Kidney (tissue), 14 donors: Measurements from ENCODE around the gene ARHGEF3. TPM values are rescaled to one million over a fixed set of nuclear protein-coding genes. Genes with fewer than 3 reads are reported as not detected.
"Not testable (repeated sequence)": the region's sequence is repeated elsewhere in the genome, so short reads cannot be mapped to it uniquely, and the experiment has no call there.

Source experiments
- DNase-seq, 5 donors: peaks; one replicate each; pipeline ENCODE4 v3.0.0-alpha.2; 2013 to 2020
- FAIRE-seq: peaks from 2 replicates; lab custom pipeline; 2012; peaks lifted over from hg19 to GRCh38; lab: Jason Lieb, UNC
- H3K27ac ChIP-seq, 2 donors: one replicate each; pipeline ENCODE4 v1.7.0; 2013; ENCODE audit warnings: low read depth in 2 of 2, low read length in 2 of 2, inconsistent platforms in 1 of 2
- H3K27me3 ChIP-seq: one replicate; pipeline ENCODE4 v1.7.1; 2013; ENCODE audit warnings: low read length, inconsistent platforms; ENCODE audit not compliant: control insufficient read depth, insufficient read depth
- H3K36me3 ChIP-seq, 3 donors: one replicate each; pipeline versions ENCODE4 v1.7.0 to v1.7.1; 2013; ENCODE audit warnings: low read length in 3 of 3, control low read depth in 1 of 3, inconsistent platforms in 1 of 3; ENCODE audit not compliant: insufficient read depth in 3 of 3, control insufficient read depth in 2 of 3
- H3K4me1 ChIP-seq, 3 donors: one replicate each; pipeline versions ENCODE4 v1.7.0 to v1.7.1; 2013; ENCODE audit warnings: low read length in 3 of 3, inconsistent platforms in 1 of 3, low read depth in 1 of 3; ENCODE audit not compliant: control insufficient read depth in 2 of 3, insufficient read depth in 2 of 3
- H3K4me3 ChIP-seq, 3 donors: one replicate each; pipeline versions ENCODE4 v1.7.0 to v1.8.1; 2013; ENCODE audit warnings: low read length in 3 of 3, control low read depth in 1 of 3, inconsistent platforms in 1 of 3
- H3K9ac ChIP-seq, 3 donors: one replicate each; pipeline versions ENCODE4 v1.7.0 to v1.7.1; 2013; ENCODE audit warnings: low read length in 3 of 3, control low read depth in 1 of 3, inconsistent platforms in 1 of 3
- H3K9me3 ChIP-seq, 3 donors: one replicate each; pipeline versions ENCODE4 v1.7.0 to v1.7.1; 2013; ENCODE audit warnings: low read length in 3 of 3, control low read depth in 1 of 3, inconsistent platforms in 1 of 3; ENCODE audit not compliant: control insufficient read depth in 2 of 3, insufficient read depth in 1 of 3
- intact Hi-C: fragments of 100-400 bp; cut with DNase I; formaldehyde crosslinking; loops from one replicate; pipeline ENCODE4 v1.11.1; 2022
- polyA plus RNA-seq: library from polyadenylated mRNA; stranded (reverse); fragments of 350-450 nt; fragmentation: Illumina TruSeq; extraction: RNeasy Lipid Tissue Mini Kit (QIAGEN cat#74804); gene quantifications from one replicate; pipeline ENCODE4 v1.2.3, GENCODE V29; 2014; ENCODE audit warnings: low read depth, low replicate concordance; ENCODE audit not compliant: insufficient read depth
- total RNA-seq: library from RNA; stranded (reverse); fragmentation: NEBNext Ultra II Directional; extraction: Animal tissue kit (Norgen Biotek cat#: 25700); gene quantifications from one replicate; pipeline ENCODE4 v1.2.1, GENCODE V29; 2021
- TF ChIP-seq, protein P1 (sequence below): IDR thresholded peaks from 3 replicates; pipeline ENCODE4 v1.5.1; 2012; ENCODE audit warnings: mild to moderate bottlenecking, moderate library complexity, borderline replicate concordance; ENCODE audit not compliant: insufficient read depth; ENCODE audit errors: extremely low read depth
- donor health status: control.
- donor health status: control.
- donor health status: control.
- donor health status: control.
- donor health status: control.
- donor health status: DM: yes; HTN: yes; CAD: no.
- donor health status: Normal renal cell carcinoma (clear cell type).

ARHGEF3 gene
- total and polyA plus RNA-seq, 2 donors from 2014 or later: 25.8 to 56.3 TPM

DNA sequence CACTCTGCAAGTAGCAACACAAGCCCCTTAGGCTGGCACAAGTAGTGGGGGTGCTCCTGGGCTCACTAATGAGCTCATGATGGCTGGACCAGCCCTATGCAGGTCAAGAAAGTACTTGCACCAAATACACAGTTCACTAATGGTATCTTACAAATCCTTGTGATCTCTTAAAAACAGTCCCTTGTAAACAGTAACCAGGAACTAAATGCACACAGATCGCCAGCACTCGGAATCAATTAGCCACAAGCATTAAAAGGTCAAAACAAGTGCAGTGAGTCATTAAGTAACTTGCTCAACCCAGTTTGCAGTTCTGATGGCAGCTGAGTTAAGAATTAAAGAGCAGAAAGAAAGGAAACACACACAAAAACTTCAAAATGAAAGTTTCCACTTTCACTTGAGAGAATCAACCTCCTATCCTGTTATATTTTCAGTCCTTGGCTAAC, 43.2 kb downstream of the ARHGEF3 start:
- FAIRE-seq: peak; percentile 94
- Histone ChIP-seq H3K27me3 (no peaks in the 10 kb centered on the region), H3K36me3 (peaks cover 0 to 4% (median 0%) of the 10 kb centered on the region in 3 donors), H3K27ac (peak overlapping the region; percentile 34 to 74), H3K9me3 (no peaks in the 10 kb centered on the region), H3K4me1 (peaks cover 3 to 12% (median 10%) of the 10 kb centered on the region in 3 donors), H3K4me3 (peak overlapping the region in 1 of 3 donors; percentile 24), H3K9ac (no peak overlapping the region)
- DNase-seq: peak in 3 of 5 donors; percentile 69 to 91 (median 89)
- TF ChIP-seq, protein P1, sequence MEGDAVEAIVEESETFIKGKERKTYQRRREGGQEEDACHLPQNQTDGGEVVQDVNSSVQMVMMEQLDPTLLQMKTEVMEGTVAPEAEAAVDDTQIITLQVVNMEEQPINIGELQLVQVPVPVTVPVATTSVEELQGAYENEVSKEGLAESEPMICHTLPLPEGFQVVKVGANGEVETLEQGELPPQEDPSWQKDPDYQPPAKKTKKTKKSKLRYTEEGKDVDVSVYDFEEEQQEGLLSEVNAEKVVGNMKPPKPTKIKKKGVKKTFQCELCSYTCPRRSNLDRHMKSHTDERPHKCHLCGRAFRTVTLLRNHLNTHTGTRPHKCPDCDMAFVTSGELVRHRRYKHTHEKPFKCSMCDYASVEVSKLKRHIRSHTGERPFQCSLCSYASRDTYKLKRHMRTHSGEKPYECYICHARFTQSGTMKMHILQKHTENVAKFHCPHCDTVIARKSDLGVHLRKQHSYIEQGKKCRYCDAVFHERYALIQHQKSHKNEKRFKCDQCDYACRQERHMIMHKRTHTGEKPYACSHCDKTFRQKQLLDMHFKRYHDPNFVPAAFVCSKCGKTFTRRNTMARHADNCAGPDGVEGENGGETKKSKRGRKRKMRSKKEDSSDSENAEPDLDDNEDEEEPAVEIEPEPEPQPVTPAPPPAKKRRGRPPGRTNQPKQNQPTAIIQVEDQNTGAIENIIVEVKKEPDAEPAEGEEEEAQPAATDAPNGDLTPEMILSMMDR: no peak
- intact Hi-C loops: no loop called here

DNA sequence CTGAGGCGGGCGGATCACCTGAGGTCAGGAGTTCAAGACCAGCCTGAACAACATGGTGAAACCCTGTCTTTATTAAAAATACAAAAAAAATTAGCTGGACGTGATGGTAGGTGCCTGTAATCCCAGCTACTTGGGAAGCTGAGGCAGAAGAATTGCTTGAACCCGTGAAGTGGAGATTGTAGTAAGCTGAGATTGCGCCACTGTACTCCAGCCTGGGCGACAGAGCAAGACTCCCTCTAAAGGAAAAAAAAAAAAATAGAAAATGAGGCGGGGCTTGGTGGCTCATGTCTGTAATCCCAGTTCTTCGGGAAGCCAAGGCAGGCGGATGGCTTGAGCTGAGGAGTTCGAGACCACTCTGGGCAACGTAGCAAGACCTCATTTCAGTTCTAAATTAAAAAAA, 43.7 kb downstream of the ARHGEF3 start:
- H3K4me3 ChIP-seq, H3K36me3 ChIP-seq, H3K9me3 ChIP-seq, FAIRE-seq, intact Hi-C loops, H3K9ac ChIP-seq, DNase-seq, H3K27me3 ChIP-seq: not testable (repeated sequence)
- peaks cover 3 to 12% (median 10%) of the 10 kb centered on the region in 3 donors for H3K4me1 ChIP-seq
- peak overlapping the region; percentile 3 to 74 for H3K27ac ChIP-seq

DNA sequence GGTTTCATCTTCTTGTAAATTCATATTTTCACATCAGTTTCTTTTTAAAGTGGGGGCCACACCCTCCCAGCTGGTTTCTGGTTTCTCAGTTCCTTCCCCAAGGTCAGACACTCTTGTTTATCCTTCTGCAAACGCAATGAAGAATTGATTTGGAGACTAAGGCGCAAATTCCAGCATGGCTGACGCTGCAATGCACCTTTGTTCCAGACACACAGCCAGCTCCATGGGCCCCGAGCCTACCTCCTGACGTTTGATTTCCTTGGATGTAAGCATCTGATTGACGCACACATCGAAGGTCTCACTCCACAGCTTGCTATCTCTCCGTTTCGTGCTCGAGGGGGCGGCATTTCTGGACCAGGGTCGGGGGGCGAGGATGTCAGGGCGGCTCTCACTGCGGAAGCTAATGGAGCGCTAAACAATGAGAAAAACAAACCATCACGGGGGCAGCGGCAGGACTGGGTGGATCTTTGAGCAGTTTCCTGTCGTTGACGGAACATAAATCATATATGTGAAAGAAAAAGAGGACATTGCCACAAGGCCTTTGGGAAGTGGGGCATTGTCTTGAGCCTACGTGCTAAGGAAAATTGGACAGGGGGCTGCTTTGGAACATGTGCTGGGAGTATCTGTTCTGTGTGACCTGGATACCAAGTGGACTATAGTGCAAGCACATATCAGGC, 46.9 kb downstream of the ARHGEF3 start:
- H3K9ac ChIP-seq: no peak overlapping the region
- intact Hi-C loops: no loop called here
- no peak for FAIRE-seq

More for the DNA sequence above, 46.9 kb downstream of the ARHGEF3 start:
- Histone ChIP-seq H3K36me3 (peaks cover 2 to 9% (median 7%) of the 10 kb centered on the region in 3 donors), H3K4me1 (peaks cover 3 to 12% (median 10%) of the 10 kb centered on the region in 3 donors), H3K27ac (peak overlapping the region; percentile 59 to 79), H3K4me3 (peak overlapping the region; percentile 7 to 25 (median 15)), H3K27me3 (no peaks in the 10 kb centered on the region), H3K9me3 (no peaks in the 10 kb centered on the region)
- DNase-seq: peak; percentile 62 to 81 (median 76)
- TF ChIP-seq, protein P1: no peak
